ENCODE data around the gene CBLB.

DNA sequence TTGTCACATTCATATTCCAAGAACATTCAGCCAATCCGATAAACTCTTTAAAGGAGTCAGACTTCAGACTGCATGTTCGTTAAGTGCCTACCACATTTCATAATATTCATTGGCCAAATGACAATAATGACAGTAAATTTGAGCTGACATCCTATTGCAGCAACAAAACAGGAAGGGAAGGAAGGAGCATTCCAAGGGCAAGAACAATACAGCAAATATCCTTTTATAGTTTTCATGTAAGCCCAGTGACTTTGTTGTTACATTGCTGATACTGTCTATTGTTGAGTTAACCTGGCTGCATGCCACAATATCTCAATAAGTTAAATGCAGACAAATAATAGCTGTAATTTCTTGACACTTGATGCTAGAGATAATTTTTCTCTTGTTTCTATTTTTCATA is 16.4 kb upstream of the CBLB start:
- TF ChIP-seq, protein P1, sequence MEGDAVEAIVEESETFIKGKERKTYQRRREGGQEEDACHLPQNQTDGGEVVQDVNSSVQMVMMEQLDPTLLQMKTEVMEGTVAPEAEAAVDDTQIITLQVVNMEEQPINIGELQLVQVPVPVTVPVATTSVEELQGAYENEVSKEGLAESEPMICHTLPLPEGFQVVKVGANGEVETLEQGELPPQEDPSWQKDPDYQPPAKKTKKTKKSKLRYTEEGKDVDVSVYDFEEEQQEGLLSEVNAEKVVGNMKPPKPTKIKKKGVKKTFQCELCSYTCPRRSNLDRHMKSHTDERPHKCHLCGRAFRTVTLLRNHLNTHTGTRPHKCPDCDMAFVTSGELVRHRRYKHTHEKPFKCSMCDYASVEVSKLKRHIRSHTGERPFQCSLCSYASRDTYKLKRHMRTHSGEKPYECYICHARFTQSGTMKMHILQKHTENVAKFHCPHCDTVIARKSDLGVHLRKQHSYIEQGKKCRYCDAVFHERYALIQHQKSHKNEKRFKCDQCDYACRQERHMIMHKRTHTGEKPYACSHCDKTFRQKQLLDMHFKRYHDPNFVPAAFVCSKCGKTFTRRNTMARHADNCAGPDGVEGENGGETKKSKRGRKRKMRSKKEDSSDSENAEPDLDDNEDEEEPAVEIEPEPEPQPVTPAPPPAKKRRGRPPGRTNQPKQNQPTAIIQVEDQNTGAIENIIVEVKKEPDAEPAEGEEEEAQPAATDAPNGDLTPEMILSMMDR (IDR thresholded peaks at IDR 0.05; ENCODE audit: low read depth, low read length): no peak
- TF ChIP-seq EZH2phosphoT487 (IDR thresholded peaks at IDR 0.05; ENCODE audit: low read depth): no peak

All from OCI-LY3 (cell line).